ENCODE results near the gene SORT1. TPM values are rescaled to one million over a fixed set of nuclear protein-coding genes. Genes with fewer than 3 reads are reported as not detected.

The SORT1 gene
- total RNA-seq, 4 donors from 2014 or later = 145 to 199 (median 189) TPM

DNA sequence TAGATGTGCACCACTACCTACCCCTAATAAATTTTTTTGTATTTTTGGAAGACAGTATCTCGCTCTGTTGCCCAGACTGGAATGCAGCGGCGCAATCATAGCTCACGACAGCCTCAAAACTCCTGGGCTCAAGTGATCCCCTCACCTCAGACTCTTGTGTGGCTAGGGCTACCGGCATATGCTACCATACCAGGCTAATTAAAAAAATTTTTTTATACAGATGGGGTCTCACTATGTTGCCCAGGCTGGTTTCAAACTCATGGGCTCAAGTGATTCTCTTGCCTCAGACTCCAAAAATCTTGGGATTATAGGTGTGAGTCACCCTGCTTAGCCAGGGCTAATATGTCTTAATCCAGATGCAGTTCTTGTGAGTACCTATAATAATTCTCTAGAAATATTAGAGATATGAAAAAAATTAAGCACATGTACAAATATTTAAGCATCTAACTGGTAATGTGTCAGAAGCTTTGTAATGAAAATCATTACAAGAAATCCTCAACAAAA is 9.5 kb downstream of the SORT1 start:
- DNase-seq (ENCODE audit: low spot score in 2 of 2) = no peak
- Histone ChIP-seq H3K36me3 (no peaks in the 10 kb centered on the region), H3K4me1 (peaks cover 2 to 96% (median 52%) of the 10 kb centered on the region in 4 donors), H3K9me3 (no peaks in the 10 kb centered on the region), H3K27me3 (no peaks in the 10 kb centered on the region), H3K4me3 (no peak overlapping the region), H3K27ac (peak overlapping the region in 2 of 4 donors; percentile 90 to 93)
- TF ChIP-seq CTCF (IDR thresholded peaks at IDR 0.05) (no peak), EP300 (IDR thresholded peaks at IDR 0.05) (no peak), POLR2A (IDR thresholded peaks at IDR 0.05) (no peak)
- whole genome bisulfite sequencing, 2 donors = 90 to 96% methylated on average over 5 of the region's 5 CpGs

GRCh38 chr1:109386054-109386717 is 11.5 kb downstream of the SORT1 start:
- no peak for DNase-seq (ENCODE audit: low spot score in 2 of 2)
- Histone ChIP-seq H3K27ac (peak overlapping the region; percentile 47 to 93 (median 71)), H3K4me3 (no peak overlapping the region), H3K27me3 (no peaks in the 10 kb centered on the region), H3K4me1 (peaks cover 2 to 95% (median 43%) of the 10 kb centered on the region in 4 donors), H3K9me3 (no peaks in the 10 kb centered on the region), H3K36me3 (no peaks in the 10 kb centered on the region)
- no peak for TF ChIP-seq CTCF (IDR thresholded peaks at IDR 0.05)
- no peak for TF ChIP-seq POLR2A (IDR thresholded peaks at IDR 0.05)
- TF ChIP-seq EP300 (IDR thresholded peaks at IDR 0.05) = no peak
- 90 to 95% methylated on average over 2 of the region's 2 CpGs for WGBS, 2 donors

- TF ChIP-seq CTCF (IDR thresholded peaks at IDR 0.05) = no peak
- TF ChIP-seq EP300 (IDR thresholded peaks at IDR 0.05) = peak; percentile 39 to 86
- TF ChIP-seq POLR2A (IDR thresholded peaks at IDR 0.05) = peak in 1 of 2 donors; percentile 10
- H3K27ac ChIP-seq = peak overlapping the region; percentile 47 to 93 (median 71)
- 34 to 38% methylated on average over 2 of the region's 2 CpGs for WGBS, 2 donors
- H3K36me3 ChIP-seq = no peaks in the 10 kb centered on the region
- H3K4me1 ChIP-seq = peaks cover 2 to 87% (median 37%) of the 10 kb centered on the region in 4 donors
- H3K4me3 ChIP-seq = no peak overlapping the region
- peak in 1 of 2 donors; percentile 72 for DNase-seq (ENCODE audit: low spot score in 2 of 2)
- no peaks in the 10 kb centered on the region for H3K9me3 ChIP-seq
- H3K27me3 ChIP-seq = no peaks in the 10 kb centered on the region
These were observed 12.3 kb downstream of the SORT1 start for GRCh38 chr1:109385417-109385816.

- H3K4me3 ChIP-seq = no peak overlapping the region
- 42 to 55% methylated on average over 7 of the region's 7 CpGs for WGBS, 2 donors
- H3K4me1 ChIP-seq = peaks cover 2 to 83% (median 23%) of the 10 kb centered on the region in 4 donors
- H3K9me3 ChIP-seq = no peaks in the 10 kb centered on the region
- H3K27ac ChIP-seq = peak overlapping the region; percentile 12 to 93 (median 60)
- no peaks in the 10 kb centered on the region for H3K36me3 ChIP-seq
- H3K27me3 ChIP-seq = no peaks in the 10 kb centered on the region
- TF ChIP-seq EP300 (IDR thresholded peaks at IDR 0.05) (no peak), POLR2A (IDR thresholded peaks at IDR 0.05) (no peak), CTCF (IDR thresholded peaks at IDR 0.05) (no peak)
- no peak for DNase-seq (ENCODE audit: low spot score in 2 of 2)
These were observed 13.9 kb downstream of the SORT1 start for GRCh38 chr1:109383854-109384253.

- H3K36me3 ChIP-seq = no peaks in the 10 kb centered on the region
- 53 to 54% methylated on average over 2 of the region's 2 CpGs for WGBS, 2 donors
- TF ChIP-seq EP300 (IDR thresholded peaks at IDR 0.05) = no peak
- TF ChIP-seq CTCF (IDR thresholded peaks at IDR 0.05) = no peak
- no peak for TF ChIP-seq POLR2A (IDR thresholded peaks at IDR 0.05)
- H3K4me1 ChIP-seq = peaks cover 2 to 77% (median 22%) of the 10 kb centered on the region in 4 donors
- no peak overlapping the region for H3K4me3 ChIP-seq
- H3K9me3 ChIP-seq = no peaks in the 10 kb centered on the region
- no peak for DNase-seq (ENCODE audit: low spot score in 2 of 2)
- no peaks in the 10 kb centered on the region for H3K27me3 ChIP-seq
- peak overlapping the region; percentile 12 to 93 (median 60) for H3K27ac ChIP-seq
These were observed 14.5 kb downstream of the SORT1 start for GRCh38 chr1:109383087-109383779.
